GM19193 (cell line): ENCODE data around the gene CALHM3.

Experiments used
- POLR2A ChIP-seq: IDR thresholded peaks from 4 replicates; pipeline ENCODE4 v1.6.1; 2011; ENCODE audit not compliant: insufficient read depth, insufficient read length; ENCODE audit errors: extremely low read depth

CALHM3 gene

GRCh38 chr10:103507235-103508191, 28.5 kb upstream of the CALHM3 start:
- TF ChIP-seq POLR2A: no peak

- TF ChIP-seq POLR2A: no peak
These were observed 27.0 kb upstream of the CALHM3 start for GRCh38 chr10:103506061-103506460.

GRCh38 chr10:103504181-103504783, 25.2 kb upstream of the CALHM3 start:
- TF ChIP-seq POLR2A: no peak

GRCh38 chr10:103502849-103503660, 24.0 kb upstream of the CALHM3 start:
- no peak for TF ChIP-seq POLR2A

GRCh38 chr10:103501186-103501585, 22.1 kb upstream of the CALHM3 start:
- TF ChIP-seq POLR2A: no peak

GRCh38 chr10:103500481-103500880, 21.4 kb upstream of the CALHM3 start:
- TF ChIP-seq POLR2A: no peak

GRCh38 chr10:103499881-103500280, 20.8 kb upstream of the CALHM3 start:
- no peak for TF ChIP-seq POLR2A

GRCh38 chr10:103498936-103499638, 20.0 kb upstream of the CALHM3 start:
- no peak for TF ChIP-seq POLR2A

GRCh38 chr10:103497161-103497915, 18.3 kb upstream of the CALHM3 start:
- no peak for TF ChIP-seq POLR2A

GRCh38 chr10:103495321-103495720, 16.3 kb upstream of the CALHM3 start:
- no peak for TF ChIP-seq POLR2A

- no peak for TF ChIP-seq POLR2A
These were observed 15.2 kb upstream of the CALHM3 start for GRCh38 chr10:103493916-103494877.

GRCh38 chr10:103493362-103493915, 14.4 kb upstream of the CALHM3 start, which contains the start of gene NEURL1:
NEURL1 (plus strand) TSS chr10:103493705; CDS start chr10:103494388, 683 bp downstream.
- TF ChIP-seq POLR2A: no peak
